H1 (cell line): ENCODE results near the gene TFE3.

Experiments used
- CTCF ChIP-seq, 3 experiments: IDR thresholded peaks; 1 replicate in 2 of 3; 2 replicates in 1 of 3; pipeline versions ENCODE4 v1.5.1 to v1.6.1; 2011; ENCODE audit warnings: low read length in 3 of 3, mild to moderate bottlenecking in 3 of 3, inconsistent platforms in 2 of 3, low read depth in 1 of 3, moderate library complexity in 1 of 3; ENCODE audit not compliant: insufficient read depth in 1 of 3; ENCODE audit errors: control extremely low read depth in 1 of 3
- EZH2 ChIP-seq: fragments of 200-600 bp; sonication (generic); IDR thresholded peaks from 2 replicates; pipeline ENCODE4 v1.7.1; 2012; ENCODE audit warnings: low read depth, mild to moderate bottlenecking, moderate library complexity, low read length, inconsistent platforms; ENCODE audit not compliant: severe bottlenecking
- POLR2A ChIP-seq, 2 experiments: IDR thresholded peaks; 1 replicate in 1 of 2; 2 replicates in 1 of 2; pipeline ENCODE4 v1.6.1; 2011; ENCODE audit warnings: low read depth in 2 of 2, low read length in 2 of 2, mild to moderate bottlenecking in 2 of 2; ENCODE audit errors: control extremely low read depth in 1 of 2
- POLR2AphosphoS5 ChIP-seq: IDR thresholded peaks from 2 replicates; pipeline ENCODE4 v1.6.1; 2011; ENCODE audit warnings: low read depth, low read length
- RNF2 ChIP-seq: fragments of 200-900, 300-1000 bp; sonication (generic); IDR thresholded peaks from 2 replicates; pipeline ENCODE4 v1.7.1; 2016; ENCODE audit warnings: borderline replicate concordance, low read depth, mild to moderate bottlenecking, antibody characterized with exemption, low read length; ENCODE audit not compliant: poor library complexity, severe bottlenecking; ENCODE audit errors: missing control alignments
- TAF1 ChIP-seq: IDR thresholded peaks from 2 replicates; pipeline ENCODE4 v1.6.1; 2011; ENCODE audit warnings: mild to moderate bottlenecking, low read depth, low read length

- TF ChIP-seq CTCF (IDR thresholded peaks at IDR 0.05; ENCODE audit: control extremely low read depth in 1 of 3, insufficient read depth in 1 of 3, low read depth in 1 of 3, low read length in 3 of 3) (no peak), POLR2AphosphoS5 (no peak), EZH2 (no peak), TAF1 (no peak), POLR2A (IDR thresholded peaks at IDR 0.05; ENCODE audit: control extremely low read depth in 1 of 2, low read depth in 2 of 2, low read length in 2 of 2) (no peak), RNF2 (no peak)
These were observed 13.3 kb downstream of the TFE3 start for GRCh38 chrX:49029876-49030275.
